Measurements from ENCODE around the gene TSPAN9.

The TSPAN9 gene

GRCh38 chr12:3128498-3129293 lies 51.5 kb downstream of the TSPAN9 start:
- DNase-seq: no peak

DNA sequence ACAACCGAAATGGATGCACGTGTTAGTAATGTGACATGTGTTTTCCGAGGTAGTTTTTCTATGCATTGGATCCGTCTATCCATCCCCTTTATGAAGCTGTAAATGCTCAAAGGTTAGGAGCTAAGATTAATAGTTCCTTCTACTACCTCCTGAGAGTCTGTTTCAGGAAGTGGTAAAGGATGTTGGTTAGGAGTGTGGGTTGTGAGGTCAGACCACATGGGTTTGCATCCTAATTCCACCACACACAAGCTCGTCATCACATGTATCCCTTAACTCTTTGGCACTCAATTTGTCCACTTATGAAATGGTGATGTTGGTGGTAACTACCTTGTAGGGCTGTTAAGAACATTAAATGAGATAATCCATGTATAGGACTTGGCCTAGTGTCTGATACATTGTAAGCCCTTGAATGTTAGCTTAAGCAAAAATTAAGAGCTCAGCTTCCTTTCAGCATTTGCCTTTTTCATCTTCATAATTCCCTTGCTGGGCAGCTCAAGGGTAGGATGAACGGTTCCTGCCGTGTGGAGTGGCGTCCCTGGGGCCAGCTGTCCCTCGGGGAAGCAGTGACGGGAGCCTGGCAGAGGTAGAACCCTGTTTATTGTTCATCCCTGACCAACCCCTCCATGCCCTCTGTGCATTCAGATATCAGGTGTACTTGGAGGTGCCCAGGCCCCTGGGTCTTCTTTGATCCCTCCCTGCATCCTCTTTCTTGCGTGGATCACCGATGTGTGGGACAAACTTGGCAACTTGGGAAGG lies 52.3 kb downstream of the TSPAN9 start:
- DNase-seq: no peak

DNA sequence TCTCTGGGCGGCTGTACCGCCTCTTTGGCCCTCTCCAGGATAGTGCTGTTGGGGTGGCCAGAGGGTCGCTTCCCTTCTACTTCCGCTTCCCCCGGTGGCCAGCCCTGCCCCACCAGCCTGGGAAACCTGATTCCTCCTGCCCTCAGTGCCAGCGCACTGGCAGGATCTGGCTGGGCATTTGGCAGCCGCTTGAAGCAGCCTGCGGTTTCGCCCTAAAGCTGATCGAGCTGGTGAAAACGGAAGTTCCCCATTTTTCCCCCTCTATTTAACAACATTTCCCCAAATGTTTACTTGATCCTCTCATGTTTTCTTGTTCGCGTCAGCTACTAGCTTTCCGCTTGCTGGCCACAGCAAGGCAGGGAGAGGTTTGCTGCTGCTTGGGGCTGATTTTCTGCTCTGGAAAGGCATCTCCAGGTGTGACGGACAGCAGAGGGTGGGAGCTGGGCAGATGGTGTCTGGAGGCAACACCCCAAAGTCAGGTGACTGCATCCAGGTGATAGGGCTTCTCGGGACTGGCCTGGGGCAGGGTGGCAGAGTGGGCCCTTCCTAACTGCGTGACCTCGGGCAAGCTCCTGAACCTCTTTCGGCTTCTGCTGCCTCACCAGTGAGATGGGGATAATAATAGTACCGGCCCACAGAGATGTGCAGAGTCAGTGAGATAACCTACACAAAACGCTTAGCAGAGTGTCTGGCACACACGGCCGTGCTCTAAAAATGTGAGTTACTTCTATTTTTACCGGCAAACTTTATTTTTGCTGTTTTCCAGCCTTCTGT lies 53.1 kb downstream of the TSPAN9 start:
- DNase-seq: no peak

DNA sequence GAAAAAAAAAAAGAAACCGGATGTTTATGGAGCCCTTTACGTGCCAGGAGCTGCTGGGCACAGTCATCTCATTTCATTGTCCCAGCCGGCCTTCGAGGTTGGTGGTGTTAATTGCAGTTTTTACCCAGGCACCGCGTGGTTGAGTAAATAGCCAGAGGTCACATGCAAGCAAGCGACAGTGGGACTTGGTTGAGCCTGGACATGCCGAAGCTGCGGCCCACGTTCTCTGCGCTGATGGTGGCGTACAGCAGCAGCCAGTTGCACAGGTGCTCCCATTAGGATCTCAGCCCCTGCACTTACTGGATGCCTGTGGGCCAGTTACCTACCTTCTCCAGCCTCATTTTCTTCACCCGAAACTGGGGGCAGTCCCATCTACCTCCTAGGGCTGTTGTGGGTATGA lies 54.0 kb downstream of the TSPAN9 start:
- DNase-seq: no peak

DNA sequence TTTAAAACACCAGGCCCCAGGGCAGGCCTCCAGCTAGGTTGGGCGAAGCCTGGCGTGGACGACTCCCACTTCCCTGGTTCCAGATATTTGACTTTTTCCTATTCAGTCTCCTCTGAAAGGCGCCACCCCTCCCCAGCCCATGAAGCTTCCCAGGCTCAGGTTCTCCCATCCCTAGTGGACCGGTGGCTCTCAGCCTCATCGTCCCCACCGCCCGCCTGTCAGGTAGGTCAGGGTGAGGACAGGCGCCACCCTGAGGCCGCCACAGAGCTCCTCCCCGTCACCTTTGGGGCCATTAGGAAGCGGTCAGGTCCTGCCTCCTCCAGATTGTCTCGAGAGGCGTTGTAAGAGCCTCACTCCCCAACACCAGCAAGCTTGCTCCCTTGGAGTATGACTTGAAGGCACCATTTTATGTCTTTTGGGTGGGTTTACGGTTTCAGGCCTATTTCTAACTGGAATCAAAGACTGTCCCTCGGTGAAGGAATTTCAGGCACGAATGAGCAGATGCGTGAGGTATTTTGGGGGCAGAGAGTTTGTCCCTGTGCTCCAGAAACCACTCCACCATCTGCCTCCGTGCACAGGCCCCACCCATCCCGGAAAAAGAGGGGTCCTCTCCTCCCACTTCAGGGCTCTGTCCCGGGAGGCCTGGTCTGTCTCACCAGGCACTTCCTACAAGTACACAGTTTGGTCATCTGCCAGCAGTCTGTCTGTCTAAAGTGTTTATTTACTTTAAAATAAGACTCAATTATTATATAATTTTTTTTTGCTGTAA lies 55.6 kb downstream of the TSPAN9 start:
- no peak for DNase-seq

- DNase-seq: no peak
Observed at GRCh38 chr12:3133405-3133783, 56.2 kb downstream of the TSPAN9 start.

DNA sequence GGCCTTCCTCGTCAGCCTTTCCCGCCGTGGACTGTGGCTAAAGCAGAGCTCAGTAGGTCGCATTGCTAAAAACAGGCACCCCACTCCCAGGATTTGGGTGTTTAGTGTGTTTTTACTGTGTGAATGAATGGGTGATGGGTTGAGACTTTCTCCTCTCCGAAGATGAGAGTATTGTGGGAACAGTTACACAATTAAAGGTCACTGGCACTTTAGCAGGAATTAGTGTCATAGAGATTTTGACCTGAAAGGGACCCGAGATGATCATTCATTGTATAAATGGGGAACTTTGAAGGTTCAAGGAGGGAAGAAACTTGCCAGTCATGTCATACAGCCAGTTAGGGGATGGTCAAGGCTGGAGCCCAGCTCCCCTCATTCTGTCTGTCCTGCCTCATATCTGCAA lies 56.9 kb downstream of the TSPAN9 start:
- DNase-seq: no peak

- DNase-seq: no peak
Observed at GRCh38 chr12:3134526-3135135, 57.5 kb downstream of the TSPAN9 start.

DNA sequence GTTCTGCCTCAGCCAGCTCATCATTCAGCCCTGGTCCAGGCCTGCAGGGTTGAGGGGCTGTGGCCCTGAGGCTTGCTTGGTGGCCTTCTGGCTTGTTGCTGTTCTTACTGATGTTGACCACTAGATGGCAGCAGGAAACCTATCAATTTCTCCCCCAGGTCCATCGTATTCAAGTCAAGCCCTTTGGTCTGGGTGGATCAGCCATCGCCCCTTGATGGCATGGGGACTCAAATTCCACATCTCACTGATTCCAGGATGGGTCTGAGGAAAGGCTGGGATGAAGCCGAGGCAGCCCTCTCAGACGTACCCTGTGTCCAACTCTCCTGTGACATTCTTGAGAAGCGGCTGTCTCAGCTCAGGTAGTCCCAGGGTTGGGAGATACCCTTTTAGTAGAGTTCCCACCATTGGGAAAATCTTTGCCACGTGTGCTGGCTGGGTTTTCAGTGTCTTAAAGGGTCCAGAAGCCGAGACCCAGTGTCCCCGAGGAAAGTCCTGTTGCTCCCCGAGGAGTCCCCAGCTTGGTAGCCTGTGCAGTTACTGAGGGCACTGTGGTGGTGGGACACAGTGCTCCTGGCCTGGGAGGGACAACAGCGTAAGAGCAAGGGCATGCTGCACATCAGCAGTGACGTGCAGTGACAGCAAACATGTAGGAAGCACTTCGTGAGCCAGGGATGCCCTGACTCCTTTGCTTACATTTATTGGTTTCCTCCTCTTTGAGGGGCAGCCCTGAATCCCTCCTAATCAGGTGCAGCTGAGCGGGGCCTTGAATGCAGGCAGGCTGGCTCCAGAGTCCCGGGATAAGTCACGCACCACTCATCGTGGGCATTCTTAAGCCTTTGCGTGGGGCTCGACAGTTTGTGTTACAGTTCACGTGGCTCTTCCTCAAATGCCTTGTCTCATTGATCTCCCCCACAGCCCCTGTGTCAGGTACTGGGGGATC lies 58.6 kb downstream of the TSPAN9 start:
- DNase-seq: no peak

GRCh38 chr12:3136641-3137267 lies 59.6 kb downstream of the TSPAN9 start:
- DNase-seq: no peak

- DNase-seq: no peak
Observed at GRCh38 chr12:3137268-3137781, 60.1 kb downstream of the TSPAN9 start.

DNA sequence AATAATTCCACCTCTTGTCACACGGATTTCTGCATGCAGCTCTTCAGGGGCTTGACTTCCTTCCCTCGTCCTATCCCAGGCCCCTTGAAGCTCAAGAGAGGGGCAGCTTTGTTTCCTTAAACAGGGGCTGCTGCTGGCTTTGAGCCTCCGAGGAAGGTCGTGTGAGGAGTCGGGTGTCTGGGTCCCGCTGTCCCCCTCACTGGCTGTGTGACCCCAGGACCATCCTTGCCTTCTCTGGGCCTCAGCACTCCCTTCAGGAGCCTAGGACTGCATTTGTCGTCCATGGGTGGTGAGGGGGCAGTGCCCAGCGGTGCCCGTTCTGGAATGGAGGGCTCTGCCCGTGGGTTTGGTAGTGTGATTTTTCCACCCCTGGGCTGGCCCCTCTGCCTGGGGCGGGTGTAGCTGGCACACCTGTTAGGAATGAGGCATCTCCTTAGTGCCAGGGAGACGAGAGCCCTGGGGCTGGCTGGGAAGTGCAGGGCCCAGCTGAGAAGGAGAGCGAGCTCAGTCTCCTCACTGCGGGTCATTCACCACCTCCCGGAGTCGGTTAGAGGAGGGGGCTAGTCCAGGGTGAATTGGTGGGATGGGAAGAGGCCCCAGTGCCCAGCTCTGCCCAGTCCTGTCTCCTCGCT lies 60.8 kb downstream of the TSPAN9 start:
- no peak for DNase-seq

DNA sequence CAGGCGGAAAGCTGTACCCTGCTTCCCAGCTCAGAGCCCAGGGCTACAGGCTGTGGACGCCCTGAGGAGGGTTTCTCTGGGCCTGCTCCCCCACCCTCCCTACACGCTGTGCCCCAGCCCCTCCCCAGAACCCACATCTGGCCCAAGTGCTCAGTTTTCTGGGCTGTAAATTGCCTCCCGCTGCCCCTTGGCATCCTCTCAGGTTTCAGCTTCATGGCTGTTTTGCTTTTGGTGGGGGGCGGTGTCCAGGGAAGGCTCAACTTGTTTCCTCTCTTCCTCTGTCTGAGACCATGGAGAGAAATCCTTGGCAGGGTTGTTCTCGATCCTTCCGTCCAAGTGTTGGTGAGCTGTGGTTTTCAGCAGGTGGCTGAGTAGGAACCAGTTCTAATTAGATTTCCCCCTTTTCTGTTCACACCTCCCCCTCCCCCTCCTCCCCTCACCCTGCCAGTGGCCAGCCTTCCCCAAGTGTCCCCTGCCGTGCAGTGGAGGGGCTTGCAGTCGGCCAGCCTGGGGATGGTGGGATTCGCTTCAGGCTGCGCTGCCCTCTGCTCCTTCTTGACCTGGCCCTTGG lies 61.8 kb downstream of the TSPAN9 start:
- DNase-seq: no peak

DNA sequence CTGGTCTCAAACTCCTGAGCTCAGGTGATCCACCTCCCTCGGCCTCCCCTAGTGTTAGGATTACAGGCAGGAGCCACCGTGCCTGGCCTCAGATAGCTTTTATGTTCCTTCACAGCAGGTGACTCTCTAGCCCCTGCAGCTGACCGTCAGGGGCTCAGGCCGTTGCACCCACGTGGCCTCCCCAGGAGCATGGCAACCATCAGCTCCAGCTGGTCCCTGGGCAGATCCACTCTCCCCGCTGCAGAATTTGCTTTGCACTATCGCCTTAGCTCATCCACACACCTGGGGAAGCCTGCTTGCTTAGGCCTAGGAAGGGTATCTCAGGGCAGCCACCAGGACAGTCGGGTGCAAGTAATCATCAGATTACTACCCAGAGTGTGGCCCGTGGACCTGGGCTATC lies 62.6 kb downstream of the TSPAN9 start:
- no peak for DNase-seq

DNA sequence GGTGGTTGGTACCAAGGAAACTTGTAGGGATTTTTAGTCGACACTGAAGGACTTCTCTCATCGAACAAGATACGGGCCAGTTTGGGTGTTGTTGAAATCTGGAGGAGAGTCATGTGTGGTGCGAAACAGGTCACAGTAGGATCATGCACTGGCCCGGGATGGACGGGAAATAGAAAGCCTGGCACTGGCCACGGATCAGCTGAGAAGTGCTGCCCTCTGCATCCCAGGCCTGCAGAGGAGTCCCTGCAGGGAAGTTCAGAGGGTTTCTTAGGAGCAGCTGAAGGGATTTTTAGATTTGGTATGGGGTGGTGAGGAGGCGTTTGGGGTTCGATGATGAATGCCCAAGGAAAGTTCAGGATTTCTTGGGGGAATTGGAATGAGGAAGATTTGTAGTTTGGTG lies 63.1 kb downstream of the TSPAN9 start:
- DNase-seq: no peak

GRCh38 chr12:3141339-3142321 lies 64.5 kb downstream of the TSPAN9 start:
- DNase-seq: no peak

- no peak for DNase-seq
Observed at GRCh38 chr12:3142386-3142785, 65.2 kb downstream of the TSPAN9 start.

- no peak for DNase-seq
Observed at GRCh38 chr12:3144495-3144894, 67.3 kb downstream of the TSPAN9 start.
